ENCODE measurements around the gene LAMB1. TPM values are rescaled to one million over a fixed set of nuclear protein-coding genes. Genes with fewer than 3 reads are reported as not detected.

The LAMB1 gene
- total and polyA plus RNA-seq, 2 of the 13 experiments (the other 11 are each of a cell fraction or from before 2014, with no cell fraction given): 109 to 124 TPM

DNA sequence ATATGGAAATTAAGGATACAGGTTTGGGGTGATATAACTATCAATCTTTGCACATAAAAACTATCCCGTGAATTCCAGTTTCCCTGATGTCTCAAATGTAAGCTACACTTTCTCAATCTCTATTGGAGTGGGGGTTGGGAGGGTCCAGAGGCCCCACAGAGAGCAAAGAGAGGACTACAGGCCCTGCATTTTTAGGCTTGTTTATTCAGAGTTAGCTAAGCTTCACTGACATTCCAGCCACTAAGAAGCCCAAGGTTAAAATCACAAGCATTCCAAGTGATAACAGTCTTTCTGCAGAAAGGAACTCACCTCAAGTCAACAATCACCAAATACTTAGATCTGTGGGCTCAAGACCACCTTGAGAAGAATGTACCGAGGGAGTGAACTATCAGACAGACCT lies 31.6 kb upstream of the LAMB1 start (continued):
- TF ChIP-seq, protein P1, sequence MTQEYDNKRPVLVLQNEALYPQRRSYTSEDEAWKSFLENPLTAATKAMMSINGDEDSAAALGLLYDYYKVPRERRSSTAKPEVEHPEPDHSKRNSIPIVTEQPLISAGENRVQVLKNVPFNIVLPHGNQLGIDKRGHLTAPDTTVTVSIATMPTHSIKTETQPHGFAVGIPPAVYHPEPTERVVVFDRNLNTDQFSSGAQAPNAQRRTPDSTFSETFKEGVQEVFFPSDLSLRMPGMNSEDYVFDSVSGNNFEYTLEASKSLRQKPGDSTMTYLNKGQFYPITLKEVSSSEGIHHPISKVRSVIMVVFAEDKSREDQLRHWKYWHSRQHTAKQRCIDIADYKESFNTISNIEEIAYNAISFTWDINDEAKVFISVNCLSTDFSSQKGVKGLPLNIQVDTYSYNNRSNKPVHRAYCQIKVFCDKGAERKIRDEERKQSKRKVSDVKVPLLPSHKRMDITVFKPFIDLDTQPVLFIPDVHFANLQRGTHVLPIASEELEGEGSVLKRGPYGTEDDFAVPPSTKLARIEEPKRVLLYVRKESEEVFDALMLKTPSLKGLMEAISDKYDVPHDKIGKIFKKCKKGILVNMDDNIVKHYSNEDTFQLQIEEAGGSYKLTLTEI (CRISPR knock-in tag; conservative IDR thresholded peaks at IDR 0.05): no peak
- TF ChIP-seq ZNF780A (CRISPR knock-in tag; IDR thresholded peaks at IDR 0.05) (no peak), POLR2AphosphoS2 (IDR thresholded peaks at IDR 0.05; ENCODE audit: low read depth, low read length) (no peak), FIP1L1 (IDR thresholded peaks at IDR 0.05; ENCODE audit: borderline replicate concordance, insufficient read depth, low read depth, low read length) (no peak), ZNF33A (CRISPR knock-in tag; IDR thresholded peaks at IDR 0.05; ENCODE audit: borderline replicate concordance) (no peak), TEAD2 (CRISPR knock-in tag; IDR thresholded peaks at IDR 0.05) (no peak), FOXO1 (CRISPR knock-in tag; IDR thresholded peaks at IDR 0.05) (peak; percentile 89), EZH2 (conservative IDR thresholded peaks at IDR 0.05; ENCODE audit: low read depth, low read length) (no peak), ZNF589 (CRISPR knock-in tag; conservative IDR thresholded peaks at IDR 0.05) (no peak), ZNF670 (CRISPR knock-in tag; IDR thresholded peaks at IDR 0.05; ENCODE audit: borderline replicate concordance) (no peak), SNAI1 (CRISPR knock-in tag; IDR thresholded peaks at IDR 0.05; ENCODE audit: borderline replicate concordance) (no peak), XBP1 (CRISPR knock-in tag; IDR thresholded peaks at IDR 0.05) (no peak), ZNF724P (CRISPR knock-in tag; IDR thresholded peaks at IDR 0.05; ENCODE audit: borderline replicate concordance) (no peak)
- TF ChIP-seq, protein P2, sequence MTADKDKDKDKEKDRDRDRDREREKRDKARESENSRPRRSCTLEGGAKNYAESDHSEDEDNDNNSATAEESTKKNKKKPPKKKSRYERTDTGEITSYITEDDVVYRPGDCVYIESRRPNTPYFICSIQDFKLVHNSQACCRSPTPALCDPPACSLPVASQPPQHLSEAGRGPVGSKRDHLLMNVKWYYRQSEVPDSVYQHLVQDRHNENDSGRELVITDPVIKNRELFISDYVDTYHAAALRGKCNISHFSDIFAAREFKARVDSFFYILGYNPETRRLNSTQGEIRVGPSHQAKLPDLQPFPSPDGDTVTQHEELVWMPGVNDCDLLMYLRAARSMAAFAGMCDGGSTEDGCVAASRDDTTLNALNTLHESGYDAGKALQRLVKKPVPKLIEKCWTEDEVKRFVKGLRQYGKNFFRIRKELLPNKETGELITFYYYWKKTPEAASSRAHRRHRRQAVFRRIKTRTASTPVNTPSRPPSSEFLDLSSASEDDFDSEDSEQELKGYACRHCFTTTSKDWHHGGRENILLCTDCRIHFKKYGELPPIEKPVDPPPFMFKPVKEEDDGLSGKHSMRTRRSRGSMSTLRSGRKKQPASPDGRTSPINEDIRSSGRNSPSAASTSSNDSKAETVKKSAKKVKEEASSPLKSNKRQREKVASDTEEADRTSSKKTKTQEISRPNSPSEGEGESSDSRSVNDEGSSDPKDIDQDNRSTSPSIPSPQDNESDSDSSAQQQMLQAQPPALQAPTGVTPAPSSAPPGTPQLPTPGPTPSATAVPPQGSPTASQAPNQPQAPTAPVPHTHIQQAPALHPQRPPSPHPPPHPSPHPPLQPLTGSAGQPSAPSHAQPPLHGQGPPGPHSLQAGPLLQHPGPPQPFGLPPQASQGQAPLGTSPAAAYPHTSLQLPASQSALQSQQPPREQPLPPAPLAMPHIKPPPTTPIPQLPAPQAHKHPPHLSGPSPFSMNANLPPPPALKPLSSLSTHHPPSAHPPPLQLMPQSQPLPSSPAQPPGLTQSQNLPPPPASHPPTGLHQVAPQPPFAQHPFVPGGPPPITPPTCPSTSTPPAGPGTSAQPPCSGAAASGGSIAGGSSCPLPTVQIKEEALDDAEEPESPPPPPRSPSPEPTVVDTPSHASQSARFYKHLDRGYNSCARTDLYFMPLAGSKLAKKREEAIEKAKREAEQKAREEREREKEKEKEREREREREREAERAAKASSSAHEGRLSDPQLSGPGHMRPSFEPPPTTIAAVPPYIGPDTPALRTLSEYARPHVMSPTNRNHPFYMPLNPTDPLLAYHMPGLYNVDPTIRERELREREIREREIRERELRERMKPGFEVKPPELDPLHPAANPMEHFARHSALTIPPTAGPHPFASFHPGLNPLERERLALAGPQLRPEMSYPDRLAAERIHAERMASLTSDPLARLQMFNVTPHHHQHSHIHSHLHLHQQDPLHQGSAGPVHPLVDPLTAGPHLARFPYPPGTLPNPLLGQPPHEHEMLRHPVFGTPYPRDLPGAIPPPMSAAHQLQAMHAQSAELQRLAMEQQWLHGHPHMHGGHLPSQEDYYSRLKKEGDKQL (CRISPR knock-in tag; IDR thresholded peaks at IDR 0.05; ENCODE audit: low read depth): peak; percentile 63; the same call in 1 of the 2 replicates
- TF ChIP-seq, protein P3, sequence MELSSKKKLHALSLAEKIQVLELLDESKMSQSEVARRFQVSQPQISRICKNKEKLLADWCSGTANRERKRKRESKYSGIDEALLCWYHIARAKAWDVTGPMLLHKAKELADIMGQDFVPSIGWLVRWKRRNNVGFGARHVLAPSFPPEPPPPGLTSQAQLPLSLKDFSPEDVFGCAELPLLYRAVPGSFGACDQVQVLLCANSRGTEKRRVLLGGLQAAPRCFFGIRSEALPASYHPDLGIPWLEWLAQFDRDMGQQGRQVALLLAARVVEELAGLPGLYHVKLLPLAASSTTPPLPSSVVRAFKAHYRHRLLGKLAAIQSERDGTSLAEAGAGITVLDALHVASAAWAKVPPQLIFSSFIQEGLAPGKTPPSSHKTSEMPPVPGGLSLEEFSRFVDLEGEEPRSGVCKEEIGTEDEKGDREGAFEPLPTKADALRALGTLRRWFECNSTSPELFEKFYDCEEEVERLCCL (CRISPR knock-in tag; IDR thresholded peaks at IDR 0.05; ENCODE audit: borderline replicate concordance): no peak
- TF ChIP-seq, protein P4, sequence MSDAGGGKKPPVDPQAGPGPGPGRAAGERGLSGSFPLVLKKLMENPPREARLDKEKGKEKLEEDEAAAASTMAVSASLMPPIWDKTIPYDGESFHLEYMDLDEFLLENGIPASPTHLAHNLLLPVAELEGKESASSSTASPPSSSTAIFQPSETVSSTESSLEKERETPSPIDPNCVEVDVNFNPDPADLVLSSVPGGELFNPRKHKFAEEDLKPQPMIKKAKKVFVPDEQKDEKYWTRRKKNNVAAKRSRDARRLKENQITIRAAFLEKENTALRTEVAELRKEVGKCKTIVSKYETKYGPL (CRISPR knock-in tag; IDR thresholded peaks at IDR 0.05): no peak
- TF ChIP-seq, protein P5, sequence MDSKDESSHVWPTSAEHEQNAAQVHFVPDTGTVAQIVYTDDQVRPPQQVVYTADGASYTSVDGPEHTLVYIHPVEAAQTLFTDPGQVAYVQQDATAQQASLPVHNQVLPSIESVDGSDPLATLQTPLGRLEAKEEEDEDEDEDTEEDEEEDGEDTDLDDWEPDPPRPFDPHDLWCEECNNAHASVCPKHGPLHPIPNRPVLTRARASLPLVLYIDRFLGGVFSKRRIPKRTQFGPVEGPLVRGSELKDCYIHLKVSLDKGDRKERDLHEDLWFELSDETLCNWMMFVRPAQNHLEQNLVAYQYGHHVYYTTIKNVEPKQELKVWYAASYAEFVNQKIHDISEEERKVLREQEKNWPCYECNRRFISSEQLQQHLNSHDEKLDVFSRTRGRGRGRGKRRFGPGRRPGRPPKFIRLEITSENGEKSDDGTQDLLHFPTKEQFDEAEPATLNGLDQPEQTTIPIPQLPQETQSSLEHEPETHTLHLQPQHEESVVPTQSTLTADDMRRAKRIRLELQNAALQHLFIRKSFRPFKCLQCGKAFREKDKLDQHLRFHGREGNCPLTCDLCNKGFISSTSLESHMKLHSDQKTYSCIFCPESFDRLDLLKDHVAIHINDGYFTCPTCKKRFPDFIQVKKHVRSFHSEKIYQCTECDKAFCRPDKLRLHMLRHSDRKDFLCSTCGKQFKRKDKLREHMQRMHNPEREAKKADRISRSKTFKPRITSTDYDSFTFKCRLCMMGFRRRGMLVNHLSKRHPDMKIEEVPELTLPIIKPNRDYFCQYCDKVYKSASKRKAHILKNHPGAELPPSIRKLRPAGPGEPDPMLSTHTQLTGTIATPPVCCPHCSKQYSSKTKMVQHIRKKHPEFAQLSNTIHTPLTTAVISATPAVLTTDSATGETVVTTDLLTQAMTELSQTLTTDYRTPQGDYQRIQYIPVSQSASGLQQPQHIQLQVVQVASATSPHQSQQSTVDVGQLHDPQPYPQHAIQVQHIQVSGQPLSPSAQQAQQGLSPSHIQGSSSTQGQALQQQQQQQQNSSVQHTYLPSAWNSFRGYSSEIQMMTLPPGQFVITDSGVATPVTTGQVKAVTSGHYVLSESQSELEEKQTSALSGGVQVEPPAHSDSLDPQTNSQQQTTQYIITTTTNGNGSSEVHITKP (CRISPR knock-in tag; IDR thresholded peaks at IDR 0.05; ENCODE audit: low read depth): no peak

All from HepG2 (cell line).